CD8-positive, alpha-beta memory T cell (primary cell): ENCODE results near the gene DOCK1. TPM values are rescaled to one million over a fixed set of nuclear protein-coding genes. Genes with fewer than 3 reads are reported as not detected.

ENCODE experiments used
- CTCF ChIA-PET: fragments of 350-600 bp; sonication (Branson Sonifier 250); formaldehyde crosslinking; loops from one replicate; lab custom pipeline; 2021; ENCODE audit warnings: antibody characterized with exemption; lab: Charles Lee
- POLR2A ChIA-PET: fragments of 350-600 bp; sonication (Branson Sonifier 250); formaldehyde crosslinking; loops from one replicate; lab custom pipeline; 2021; ENCODE audit warnings: antibody characterized with exemption; lab: Charles Lee
- DNase-seq, 5 donors: peaks; one replicate each; pipeline versions ENCODE4 v3.0.0 to v3.0.0-alpha.2; 2020 to 2022; ENCODE audit warnings: mixed read lengths in 1 of 5
- H3K27ac ChIP-seq: one replicate; pipeline ENCODE4 v1.7.0; 2013; ENCODE audit warnings: low read depth, mild to moderate bottlenecking, low read length, moderate library complexity
- H3K27me3 ChIP-seq: 2 replicates; pipeline ENCODE4 v1.7.0; 2013; ENCODE audit warnings: low read length, mild to moderate bottlenecking; ENCODE audit not compliant: insufficient read depth, poor library complexity, severe bottlenecking
- H3K36me3 ChIP-seq: 2 replicates; pipeline ENCODE4 v1.7.0; 2013; ENCODE audit warnings: mild to moderate bottlenecking, low read length, moderate library complexity; ENCODE audit not compliant: insufficient read depth
- H3K4me1 ChIP-seq: 2 replicates; pipeline ENCODE4 v1.7.0; 2013; ENCODE audit warnings: mild to moderate bottlenecking, low read length, moderate library complexity; ENCODE audit not compliant: insufficient read depth
- H3K4me3 ChIP-seq: 2 replicates; pipeline ENCODE4 v1.7.0; 2013; ENCODE audit warnings: mild to moderate bottlenecking, low read length
- H3K9me3 ChIP-seq: 2 replicates; pipeline ENCODE4 v1.7.0; 2013; ENCODE audit warnings: mild to moderate bottlenecking, low read length
- H3K27ac Mint-ChIP-seq, 8 donors: one replicate each; pipeline ENCODE4 v1.8.0; 2020 to 2021; ENCODE audit warnings: mixed read lengths in 8 of 8, mild to moderate bottlenecking in 6 of 8, inconsistent platforms in 3 of 8, moderate library complexity in 3 of 8
- H3K27me3 Mint-ChIP-seq, 2 donors: one replicate each; pipeline ENCODE4 v1.8.0; 2020 to 2021; ENCODE audit warnings: mixed read lengths in 2 of 2, mild to moderate bottlenecking in 1 of 2, moderate library complexity in 1 of 2
- H3K36me3 Mint-ChIP-seq, 3 donors: one replicate each; pipeline ENCODE4 v1.8.0; 2020 to 2021; ENCODE audit warnings: mixed read lengths in 3 of 3, inconsistent platforms in 1 of 3, mild to moderate bottlenecking in 1 of 3
- H3K4me1 Mint-ChIP-seq, 3 donors: one replicate each; pipeline ENCODE4 v1.8.0; 2020 to 2021; ENCODE audit warnings: mixed read lengths in 3 of 3, inconsistent platforms in 1 of 3, mild to moderate bottlenecking in 1 of 3
- H3K4me3 Mint-ChIP-seq, 7 donors: one replicate each; pipeline ENCODE4 v1.8.0; 2020 to 2021; ENCODE audit warnings: mixed read lengths in 7 of 7, mild to moderate bottlenecking in 6 of 7, moderate library complexity in 4 of 7, inconsistent platforms in 2 of 7
- H3K9me3 Mint-ChIP-seq, 5 donors: one replicate each; pipeline ENCODE4 v1.8.0; 2020 to 2022; ENCODE audit warnings: mixed read lengths in 5 of 5, mild to moderate bottlenecking in 3 of 5, moderate library complexity in 2 of 5, inconsistent platforms in 1 of 5
- polyA plus RNA-seq: library from polyadenylated mRNA; unstranded; fragments of 300-500 nt; fragmentation: Illumina TruSeq; gene quantifications from one replicate; pipeline ENCODE4 v1.2.3, GENCODE V29; 2021
- total RNA-seq, 2 experiments: library from RNA; stranded (reverse); gene quantifications; one replicate each; pipeline ENCODE4 v1.2.3, GENCODE V29; 2021

DOCK1 gene
- total and polyA plus RNA-seq, 3 experiments from 2014 or later, result 0.16 to 0.18 TPM; not detected in 1

DNA sequence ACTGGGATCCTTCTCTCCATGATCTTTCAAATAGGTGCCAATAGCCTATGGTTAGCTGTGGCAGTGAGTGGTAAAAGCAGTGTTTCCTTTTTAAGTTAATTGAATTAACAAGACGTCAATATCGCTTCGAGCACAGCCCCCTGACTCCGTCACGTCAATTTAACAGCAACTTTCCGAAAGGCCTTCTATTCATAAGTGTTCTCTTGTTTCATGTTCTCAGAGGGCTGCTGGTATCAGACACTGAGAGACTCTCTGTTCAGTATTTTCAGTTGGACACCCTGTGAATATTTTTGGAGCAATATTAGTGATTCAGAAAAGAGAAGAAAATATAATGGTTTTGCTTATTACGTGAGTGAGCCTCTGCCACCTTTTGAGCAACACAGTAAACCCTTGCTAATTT is 465.4 kb downstream of the DOCK1 start:
- CTCF ChIA-PET, result no interaction called here

DNA sequence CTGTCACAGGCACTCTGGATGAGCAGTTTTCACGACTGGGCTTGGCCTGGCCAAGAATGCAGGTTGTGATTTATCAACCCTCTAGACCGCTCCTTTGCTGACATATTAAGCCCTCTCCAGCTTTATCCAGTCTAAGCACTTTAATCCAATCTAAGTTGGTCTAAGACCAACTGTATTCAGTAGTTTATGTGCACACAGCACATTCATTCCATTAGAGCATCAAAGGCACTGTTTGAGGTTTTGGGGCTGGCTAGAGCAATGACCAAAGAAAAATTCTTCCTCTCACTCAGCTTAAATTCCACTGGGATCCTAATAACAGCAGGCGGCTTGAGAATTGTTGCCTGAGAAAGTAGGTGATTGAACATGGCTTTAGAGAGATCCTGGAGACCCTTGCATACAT is 467.1 kb downstream of the DOCK1 start:
- H3K27ac Mint-ChIP-seq, result no peak overlapping the region
- Histone ChIP-seq H3K27ac (no peak overlapping the region), H3K9me3 (no peaks in the 10 kb centered on the region), H3K27me3 (no peaks in the 10 kb centered on the region), H3K4me3 (no peak overlapping the region), H3K4me1 (no peaks in the 10 kb centered on the region), H3K36me3 (no peaks in the 10 kb centered on the region)
- CTCF ChIA-PET, result no interaction called here
- no peaks in the 10 kb centered on the region for H3K36me3 Mint-ChIP-seq
- peaks cover 0 to 4% (median 0%) of the 10 kb centered on the region in 5 donors for H3K9me3 Mint-ChIP-seq
- no peaks in the 10 kb centered on the region for H3K4me1 Mint-ChIP-seq
- H3K27me3 Mint-ChIP-seq, result peaks cover 0 to 6% of the 10 kb centered on the region in 2 donors
- H3K4me3 Mint-ChIP-seq, result no peak overlapping the region
- no peak for DNase-seq
- POLR2A ChIA-PET, result no interaction called here

More for the DNA sequence above, 465.4 kb downstream of the DOCK1 start:
- no peak for DNase-seq
- Mint-ChIP-seq H3K4me1 (no peaks in the 10 kb centered on the region), H3K4me3 (no peak overlapping the region), H3K27me3 (peaks cover 0 to 9% of the 10 kb centered on the region in 2 donors), H3K36me3 (no peaks in the 10 kb centered on the region), H3K9me3 (peaks cover 0 to 7% (median 0%) of the 10 kb centered on the region in 5 donors), H3K27ac (no peak overlapping the region)
- no peaks in the 10 kb centered on the region for H3K4me1 ChIP-seq
- POLR2A ChIA-PET, result no interaction called here
- H3K4me3 ChIP-seq, result no peak overlapping the region
- H3K36me3 ChIP-seq, result no peaks in the 10 kb centered on the region
- H3K27ac ChIP-seq, result no peak overlapping the region
- no peaks in the 10 kb centered on the region for H3K9me3 ChIP-seq
- no peaks in the 10 kb centered on the region for H3K27me3 ChIP-seq

DNA sequence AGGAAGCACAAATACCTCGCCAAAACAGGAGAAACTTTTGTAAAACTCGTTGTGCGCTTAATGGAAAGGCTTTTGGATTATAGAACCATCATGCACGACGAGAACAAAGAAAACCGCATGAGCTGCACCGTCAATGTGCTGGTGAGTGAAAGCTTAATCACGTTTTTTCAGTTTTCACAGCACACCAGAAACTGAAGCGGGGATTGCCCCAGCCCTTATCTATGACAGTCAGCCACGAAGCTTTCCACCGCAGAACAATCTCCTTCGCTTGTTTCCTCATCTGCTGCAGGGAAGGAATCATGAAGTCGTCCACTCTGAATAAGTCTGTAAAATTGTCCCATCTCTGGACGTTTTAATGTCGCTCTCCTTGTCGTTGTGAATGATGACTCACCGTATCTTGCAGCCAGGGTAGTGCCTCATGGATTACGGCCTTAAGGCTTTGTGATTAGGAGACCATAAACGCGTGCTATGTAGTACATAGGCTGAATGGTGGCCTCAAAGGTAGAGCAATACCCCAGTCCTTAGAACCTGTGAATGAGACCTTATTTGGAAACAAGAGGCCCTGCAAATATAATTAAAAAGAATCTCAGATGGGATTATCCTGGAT is 468.9 kb downstream of the DOCK1 start:
- H3K27me3 ChIP-seq, result no peaks in the 10 kb centered on the region
- POLR2A ChIA-PET, result no interaction called here
- no peaks in the 10 kb centered on the region for H3K4me1 ChIP-seq
- no peak overlapping the region for H3K4me3 ChIP-seq
- no peaks in the 10 kb centered on the region for H3K9me3 ChIP-seq
- no peak overlapping the region for H3K27ac Mint-ChIP-seq
- H3K4me3 Mint-ChIP-seq, result no peak overlapping the region
- H3K9me3 Mint-ChIP-seq, result peaks cover 0 to 4% (median 0%) of the 10 kb centered on the region in 5 donors
- no peaks in the 10 kb centered on the region for H3K4me1 Mint-ChIP-seq
- H3K27me3 Mint-ChIP-seq, result peaks cover 0 to 7% of the 10 kb centered on the region in 2 donors
- no peak for DNase-seq
- no peak overlapping the region for H3K27ac ChIP-seq
- H3K36me3 ChIP-seq, result no peaks in the 10 kb centered on the region
- no peaks in the 10 kb centered on the region for H3K36me3 Mint-ChIP-seq
- CTCF ChIA-PET, result no interaction called here

DNA sequence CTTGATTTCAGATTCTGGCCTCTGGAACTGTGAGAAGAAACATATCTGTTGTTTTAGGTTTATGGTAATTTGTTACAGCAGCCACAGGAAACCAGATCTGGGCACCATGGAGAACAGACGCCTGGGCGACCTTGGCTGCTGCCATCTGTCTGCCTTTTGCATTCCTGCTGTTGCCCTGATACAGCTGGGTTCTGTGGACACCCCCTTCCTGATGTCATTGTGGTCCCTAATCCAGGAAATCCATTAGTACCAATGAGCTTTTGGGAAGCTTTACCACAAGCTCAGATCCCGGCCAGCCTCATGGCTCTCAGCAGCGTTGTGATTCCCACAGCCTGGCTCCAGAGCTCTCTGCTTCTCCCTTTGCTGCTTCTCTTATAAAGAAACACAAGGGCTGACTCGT is 469.7 kb downstream of the DOCK1 start:
- DNase-seq, result no peak
- Mint-ChIP-seq H3K4me3 (no peak overlapping the region), H3K27me3 (peaks cover 0 to 7% of the 10 kb centered on the region in 2 donors), H3K4me1 (no peaks in the 10 kb centered on the region), H3K36me3 (no peaks in the 10 kb centered on the region), H3K27ac (no peak overlapping the region), H3K9me3 (peaks cover 0 to 4% (median 0%) of the 10 kb centered on the region in 5 donors)
- Histone ChIP-seq H3K27me3 (no peaks in the 10 kb centered on the region), H3K9me3 (no peaks in the 10 kb centered on the region), H3K36me3 (no peaks in the 10 kb centered on the region), H3K4me1 (no peaks in the 10 kb centered on the region), H3K27ac (no peak overlapping the region), H3K4me3 (no peak overlapping the region)
- ChIA-PET POLR2A (no interaction called here), CTCF (no interaction called here)

DNA sequence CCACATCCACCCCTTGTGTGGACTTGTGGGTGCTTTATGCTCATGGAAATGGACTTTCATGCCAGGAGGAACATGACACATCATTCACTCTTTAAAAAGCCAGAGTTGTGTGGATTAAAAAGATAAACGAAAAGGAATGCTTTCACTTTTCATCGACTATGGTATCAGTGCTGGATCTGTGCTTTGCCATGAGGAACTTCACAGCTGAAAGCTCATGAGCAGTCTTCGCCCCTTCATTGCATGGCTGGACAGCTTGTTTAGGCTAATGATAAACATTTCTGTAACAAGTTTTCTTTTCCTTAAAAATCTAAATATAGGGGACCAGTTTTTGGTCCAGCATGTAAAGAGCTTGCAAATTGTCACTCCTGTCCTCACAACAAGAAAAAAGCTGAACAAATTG is 470.2 kb downstream of the DOCK1 start:
- Mint-ChIP-seq H3K36me3 (no peaks in the 10 kb centered on the region), H3K4me3 (no peak overlapping the region), H3K9me3 (peaks cover 0 to 4% (median 0%) of the 10 kb centered on the region in 5 donors), H3K27me3 (peaks cover 0 to 7% of the 10 kb centered on the region in 2 donors), H3K4me1 (no peaks in the 10 kb centered on the region), H3K27ac (no peak overlapping the region)
- Histone ChIP-seq H3K36me3 (no peaks in the 10 kb centered on the region), H3K4me3 (no peak overlapping the region), H3K4me1 (no peaks in the 10 kb centered on the region), H3K27ac (no peak overlapping the region), H3K9me3 (no peaks in the 10 kb centered on the region), H3K27me3 (no peaks in the 10 kb centered on the region)
- ChIA-PET POLR2A (no interaction called here), CTCF (no interaction called here)
- DNase-seq, result no peak

DNA sequence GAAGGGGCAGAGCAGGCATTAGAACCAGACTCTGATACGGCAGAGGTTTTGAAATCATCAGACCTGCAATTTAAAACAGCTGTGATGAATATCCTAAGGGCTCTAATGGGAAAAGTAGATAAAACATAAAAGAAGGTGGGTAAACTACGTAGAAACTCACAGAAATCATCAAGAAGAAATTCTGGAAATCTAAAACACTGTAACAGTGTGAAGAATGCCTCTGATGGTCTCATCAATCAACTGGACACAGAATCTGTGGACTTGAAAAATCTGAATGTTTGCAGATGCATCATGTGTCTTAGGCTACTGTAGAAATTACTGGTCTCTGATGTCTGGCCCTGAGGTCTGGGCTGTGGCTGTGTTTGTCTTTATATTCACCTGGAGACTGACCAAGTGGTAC is 470.8 kb downstream of the DOCK1 start:
- Mint-ChIP-seq H3K4me1 (no peaks in the 10 kb centered on the region), H3K36me3 (no peaks in the 10 kb centered on the region), H3K9me3 (peaks cover 0 to 4% (median 0%) of the 10 kb centered on the region in 5 donors), H3K4me3 (no peak overlapping the region), H3K27me3 (peaks cover 0 to 7% of the 10 kb centered on the region in 2 donors), H3K27ac (no peak overlapping the region)
- H3K27ac ChIP-seq, result no peak overlapping the region
- CTCF ChIA-PET, result no interaction called here
- POLR2A ChIA-PET, result no interaction called here
- H3K4me3 ChIP-seq, result no peak overlapping the region
- no peaks in the 10 kb centered on the region for H3K36me3 ChIP-seq
- no peaks in the 10 kb centered on the region for H3K9me3 ChIP-seq
- H3K27me3 ChIP-seq, result no peaks in the 10 kb centered on the region
- no peak for DNase-seq
- no peaks in the 10 kb centered on the region for H3K4me1 ChIP-seq

DNA sequence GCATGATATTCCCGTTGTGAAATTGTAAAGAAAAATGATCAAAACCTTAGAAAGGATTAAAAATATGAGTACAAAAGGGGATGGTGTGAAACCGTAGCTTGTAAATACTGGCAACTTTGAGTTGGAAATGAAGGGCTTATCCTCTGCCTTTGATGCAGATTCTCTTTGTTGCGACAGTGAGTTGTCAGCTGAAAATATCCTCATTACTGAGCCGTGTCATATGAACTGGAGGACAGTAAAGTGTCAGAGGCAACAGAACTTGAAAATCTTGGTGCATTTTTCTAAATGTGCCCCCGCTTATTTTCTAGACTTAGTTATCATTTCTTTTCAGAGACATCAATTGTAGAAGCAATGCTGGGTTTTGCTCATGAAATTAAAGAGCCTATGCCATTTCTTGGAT is 473.4 kb downstream of the DOCK1 start:
- no peak for DNase-seq
- Mint-ChIP-seq H3K36me3 (no peaks in the 10 kb centered on the region), H3K9me3 (peaks cover 0 to 4% (median 0%) of the 10 kb centered on the region in 5 donors), H3K27me3 (peaks cover 0 to 7% of the 10 kb centered on the region in 2 donors), H3K4me1 (no peaks in the 10 kb centered on the region), H3K4me3 (no peak overlapping the region), H3K27ac (no peak overlapping the region)
- Histone ChIP-seq H3K36me3 (no peaks in the 10 kb centered on the region), H3K4me3 (no peak overlapping the region), H3K9me3 (no peaks in the 10 kb centered on the region), H3K27ac (no peak overlapping the region), H3K4me1 (no peaks in the 10 kb centered on the region), H3K27me3 (no peaks in the 10 kb centered on the region)
- POLR2A ChIA-PET, result no interaction called here
- CTCF ChIA-PET, result no interaction called here

DNA sequence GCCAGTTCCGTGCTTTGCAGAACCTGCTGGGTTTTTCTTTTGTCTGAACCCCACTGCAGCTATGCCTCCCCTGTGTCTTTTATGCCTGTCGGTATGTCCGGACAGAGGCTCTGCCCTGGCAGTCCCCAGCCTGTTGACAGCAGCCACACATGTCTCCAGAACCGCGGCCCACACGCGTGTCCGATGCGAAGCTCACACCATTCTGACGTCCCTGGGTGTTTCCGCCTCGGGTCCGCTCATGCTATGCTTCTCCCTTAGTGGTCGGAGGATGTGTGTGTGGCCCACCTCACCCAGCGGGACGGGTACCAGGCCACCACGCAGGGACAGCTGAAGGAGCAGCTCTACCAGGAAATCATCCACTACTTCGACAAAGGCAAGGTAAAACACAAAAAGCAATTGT is 479.3 kb downstream of the DOCK1 start:
- no peaks in the 10 kb centered on the region for H3K27me3 ChIP-seq
- H3K4me3 ChIP-seq, result no peak overlapping the region
- no peaks in the 10 kb centered on the region for H3K4me1 Mint-ChIP-seq
- ChIA-PET POLR2A (no interaction called here), CTCF (no interaction called here)
- no peak overlapping the region for H3K4me3 Mint-ChIP-seq
- H3K4me1 ChIP-seq, result no peaks in the 10 kb centered on the region
- no peak overlapping the region for H3K27ac Mint-ChIP-seq
- no peak for DNase-seq
- no peak overlapping the region for H3K27ac ChIP-seq
- H3K9me3 ChIP-seq, result no peaks in the 10 kb centered on the region
- no peaks in the 10 kb centered on the region for H3K36me3 ChIP-seq
- no peaks in the 10 kb centered on the region for H3K9me3 Mint-ChIP-seq
- H3K36me3 Mint-ChIP-seq, result no peaks in the 10 kb centered on the region
- peaks cover 0 to 1% of the 10 kb centered on the region in 2 donors for H3K27me3 Mint-ChIP-seq
